K562 (cell line): ENCODE measurements around the gene TEAD3. TPM values are rescaled to one million over a fixed set of nuclear protein-coding genes. Genes with fewer than 3 reads are reported as not detected.

ENCODE experiments used
- BMI1 ChIP-seq: fragments of 150-350 bp; IDR thresholded peaks from 2 replicates; pipeline ENCODE4 v1.6.1; 2014; ENCODE audit warnings: low read length
- CREBBP ChIP-seq: IDR thresholded peaks from one replicate; pipeline ENCODE4 v1.6.1; 2012; ENCODE audit warnings: low read depth, mild to moderate bottlenecking, control low read depth, inconsistent platforms, low read length
- CTBP1 ChIP-seq: fragments of 450-650 bp; IDR thresholded peaks from 2 replicates; pipeline ENCODE4 v1.6.1; 2016; ENCODE audit warnings: borderline replicate concordance
- EP300 ChIP-seq: IDR thresholded peaks from 2 replicates; pipeline ENCODE4 v1.6.1; 2012; ENCODE audit warnings: low read length, improper control_type of control experiment
- HDAC1 ChIP-seq, 2 experiments: fragments of 450-650 bp; IDR thresholded peaks; 2 replicates each; pipeline ENCODE4 v1.6.1; 2016 to 2017; ENCODE audit warnings: inconsistent platforms in 1 of 2, mild to moderate bottlenecking in 1 of 2, moderate library complexity in 1 of 2
- KAT8 ChIP-seq: fragments of 450-650 bp; IDR thresholded peaks from 2 replicates; pipeline ENCODE4 v1.6.1; 2016; ENCODE audit warnings: low read depth, mild to moderate bottlenecking
- MTA3 ChIP-seq: fragments of 450-650 bp; formaldehyde crosslinking; IDR thresholded peaks from 2 replicates; pipeline ENCODE4 v1.6.1; 2017; ENCODE audit warnings: mild to moderate bottlenecking, borderline replicate concordance
- NCOA4 ChIP-seq: fragments of 450-650 bp; IDR thresholded peaks from 2 replicates; pipeline ENCODE4 v1.6.1; 2018; ENCODE audit warnings: mild to moderate bottlenecking; ENCODE audit not compliant: partially characterized antibody
- NONO ChIP-seq, 2 experiments: fragments of 200-400 bp in 1 of 2; fragments of 450-650 bp in 1 of 2; formaldehyde crosslinking in 1 of 2; IDR thresholded peaks; 2 replicates each; pipeline ENCODE4 v1.6.1; 2017; ENCODE audit warnings: low read depth in 2 of 2, mild to moderate bottlenecking in 2 of 2, moderate library complexity in 2 of 2, low read length in 1 of 2
- PML ChIP-seq: IDR thresholded peaks from 2 replicates; pipeline ENCODE4 v1.6.1; 2012; ENCODE audit warnings: low read length, inconsistent platforms
- STAT5B ChIP-seq: fragments of 250-450 bp; sonication (Bioruptor Pico); IDR thresholded peaks from 2 replicates; pipeline ENCODE4 v1.8.0; 2021; ENCODE audit warnings: mild to moderate bottlenecking, inconsistent platforms
- TCFL5 ChIP-seq: fragments of 250-450 bp; sonication (Bioruptor Pico); conservative IDR thresholded peaks from 2 replicates; pipeline ENCODE4 v1.6.1; 2021; ENCODE audit warnings: mild to moderate bottlenecking, moderate library complexity, matching md5 sums
- ZNF311 ChIP-seq: fragments of 250-450 bp; sonication (Bioruptor Pico); IDR thresholded peaks from 2 replicates; pipeline ENCODE4 v1.4.0; 2020; ENCODE audit warnings: mild to moderate bottlenecking, moderate library complexity
- ZNF830 ChIP-seq: fragments of 250-450 bp; sonication (Bioruptor Pico); IDR thresholded peaks from 2 replicates; pipeline ENCODE4 v1.5.0; 2021; ENCODE audit warnings: mild to moderate bottlenecking
- polyA plus RNA-seq, 8 experiments: library from polyadenylated mRNA; depleted of rRNA in 4 of 8; stranded (reverse) in 5 of 8; unstranded in 3 of 8; fragments of >200 nt; fragmentation: Nextera tagmentation in 2 of 8; fragmentation: Illumina TruSeq in 1 of 8; extraction: Ambion mirVana in 2 of 8; extraction: Trizol in 1 of 8; gene quantifications; 2 replicates each; pipeline versions ENCODE4 v1.2.1 to v1.2.3, GENCODE V29; 2011 to 2014; ENCODE audit warnings: inconsistent platforms in 1 of 8, missing spikeins in 1 of 8
- total RNA-seq, 7 experiments: library from RNA; depleted of rRNA in 6 of 7; stranded (reverse); fragments of >200 nt in 6 of 7; fragmentation: Illumina TruSeq in 2 of 7; extraction: Trizol in 2 of 7; gene quantifications; 2 replicates each; pipeline versions ENCODE4 v1.2.1 to v1.2.3, GENCODE V29; 2011 to 2021; ENCODE audit warnings: low replicate concordance in 1 of 7
- TF ChIP-seq, protein P1 (sequence below), 2 experiments: fragments of 450-650 bp in 1 of 2; IDR thresholded peaks; 2 replicates each; pipeline ENCODE4 v1.6.1; 2011 to 2017; ENCODE audit warnings: low read depth in 2 of 2, antibody characterized with exemption in 1 of 2, borderline replicate concordance in 1 of 2, low read length in 1 of 2, mild to moderate bottlenecking in 1 of 2, mixed read lengths in 1 of 2; ENCODE audit not compliant: control insufficient read depth in 1 of 2
- TF ChIP-seq, protein P2 (sequence below): sonication (generic); IDR thresholded peaks from 2 replicates; pipeline ENCODE4 v1.6.1; 2016
- TF ChIP-seq, protein P3 (sequence below), 3 experiments: fragments of 200-800 bp in 1 of 3; sonication (Bioruptor generic) in 1 of 3; sonication (generic) in 1 of 3; formaldehyde crosslinking in 1 of 3; IDR thresholded peaks; 2 replicates each; pipeline versions ENCODE4 v1.6.1 to v1.8.0; 2016 to 2022; ENCODE audit warnings: mild to moderate bottlenecking in 2 of 3, missing compliant biosample characterization in 2 of 3, missing genetic modification characterization in 2 of 3, missing genetic modification reagents in 1 of 3
- TF ChIP-seq, protein P4 (sequence below): IDR thresholded peaks from 2 replicates; pipeline ENCODE4 v1.6.1; 2011; ENCODE audit warnings: borderline replicate concordance, low read depth, mild to moderate bottlenecking, moderate library complexity, low read length; ENCODE audit not compliant: insufficient read depth, poor library complexity, severe bottlenecking
- TF ChIP-seq, protein P5 (sequence below): fragments of 250-450 bp; sonication (Bioruptor Pico); IDR thresholded peaks from 2 replicates; pipeline ENCODE4 v1.8.0; 2022; ENCODE audit warnings: moderate library complexity, mild to moderate bottlenecking, inconsistent platforms

TEAD3 gene
- total and polyA plus RNA-seq, 9 of the 15 experiments (the other 6 are each of a cell fraction or from before 2014, with no cell fraction given) = 0.63 to 13.2 (median 3.3) TPM

DNA sequence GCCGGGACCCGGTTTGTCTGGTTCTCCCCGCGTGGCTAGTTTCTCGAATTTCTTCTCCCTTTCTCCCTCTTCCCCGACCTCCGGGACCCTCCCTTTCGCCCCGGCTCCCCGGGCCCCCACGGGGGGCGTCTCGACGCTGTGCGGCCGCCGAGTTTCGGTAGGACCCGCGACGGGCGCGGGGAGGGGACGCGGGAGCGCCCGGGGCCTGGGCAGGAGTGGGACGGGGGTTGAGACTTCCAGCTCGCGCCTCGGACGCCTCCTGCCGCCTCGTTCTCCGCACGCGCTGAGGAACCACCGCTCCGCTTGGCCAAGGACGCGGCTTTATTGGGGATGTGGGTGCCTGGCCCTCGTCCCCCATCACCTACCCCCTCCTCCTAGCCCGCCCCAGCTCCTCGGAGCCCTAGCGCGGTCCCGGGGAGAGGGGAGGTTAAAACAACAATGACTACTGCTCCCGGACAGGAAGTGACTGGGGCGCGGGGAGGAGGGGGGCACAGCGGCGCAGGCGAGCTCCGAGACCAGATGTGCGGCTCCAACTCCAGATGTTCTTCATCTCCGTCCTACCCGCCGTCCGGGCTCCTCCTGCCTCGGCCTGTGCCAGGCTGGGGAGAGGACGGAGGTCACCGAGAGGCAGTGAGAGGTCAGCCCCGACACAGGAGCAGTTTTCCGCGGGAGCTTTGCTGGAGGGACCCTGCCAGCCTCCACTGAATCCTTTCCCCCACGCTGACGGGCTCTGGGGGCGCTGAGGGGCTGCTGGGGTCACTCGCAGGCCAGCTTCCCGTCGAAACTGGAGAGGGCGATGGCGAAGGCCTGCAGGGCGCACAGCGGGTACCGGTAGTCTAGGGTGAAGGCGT lies 917 bp upstream of the TEAD3 start (continued):
- TF ChIP-seq, protein P1, sequence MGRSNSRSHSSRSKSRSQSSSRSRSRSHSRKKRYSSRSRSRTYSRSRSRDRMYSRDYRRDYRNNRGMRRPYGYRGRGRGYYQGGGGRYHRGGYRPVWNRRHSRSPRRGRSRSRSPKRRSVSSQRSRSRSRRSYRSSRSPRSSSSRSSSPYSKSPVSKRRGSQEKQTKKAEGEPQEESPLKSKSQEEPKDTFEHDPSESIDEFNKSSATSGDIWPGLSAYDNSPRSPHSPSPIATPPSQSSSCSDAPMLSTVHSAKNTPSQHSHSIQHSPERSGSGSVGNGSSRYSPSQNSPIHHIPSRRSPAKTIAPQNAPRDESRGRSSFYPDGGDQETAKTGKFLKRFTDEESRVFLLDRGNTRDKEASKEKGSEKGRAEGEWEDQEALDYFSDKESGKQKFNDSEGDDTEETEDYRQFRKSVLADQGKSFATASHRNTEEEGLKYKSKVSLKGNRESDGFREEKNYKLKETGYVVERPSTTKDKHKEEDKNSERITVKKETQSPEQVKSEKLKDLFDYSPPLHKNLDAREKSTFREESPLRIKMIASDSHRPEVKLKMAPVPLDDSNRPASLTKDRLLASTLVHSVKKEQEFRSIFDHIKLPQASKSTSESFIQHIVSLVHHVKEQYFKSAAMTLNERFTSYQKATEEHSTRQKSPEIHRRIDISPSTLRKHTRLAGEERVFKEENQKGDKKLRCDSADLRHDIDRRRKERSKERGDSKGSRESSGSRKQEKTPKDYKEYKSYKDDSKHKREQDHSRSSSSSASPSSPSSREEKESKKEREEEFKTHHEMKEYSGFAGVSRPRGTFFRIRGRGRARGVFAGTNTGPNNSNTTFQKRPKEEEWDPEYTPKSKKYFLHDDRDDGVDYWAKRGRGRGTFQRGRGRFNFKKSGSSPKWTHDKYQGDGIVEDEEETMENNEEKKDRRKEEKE (IDR thresholded peaks at IDR 0.05; ENCODE audit: borderline replicate concordance in 1 of 2, control insufficient read depth in 1 of 2, low read depth in 2 of 2, low read length in 1 of 2) = no peak
- TF ChIP-seq TCFL5 (CRISPR knock-in tag) (no peak), PML (no peak; the same call in 1 of the 2 replicates), BMI1 (no peak), KAT8 (no peak), MTA3 (0 out of 2 replicates have a peak, but pooled peaks have one; percentile 5), STAT5B (CRISPR knock-in tag) (no peak), NONO (IDR thresholded peaks at IDR 0.05; ENCODE audit: low read depth in 2 of 2, low read length in 1 of 2) (0 out of 4 replicates have a peak, but pooled peaks of 1 of the 2 experiments have one; percentile 9), HDAC1 (IDR thresholded peaks at IDR 0.05) (0 out of 4 replicates have a peak, but pooled peaks of 1 of the 2 experiments have one; percentile 7), CREBBP (no peak), ZNF311 (CRISPR knock-in tag) (no peak), NCOA4 (no peak), ZNF830 (no peak), CTBP1 (peak; percentile 29; the same call in 1 of the 2 replicates), EP300 (no peak)
- TF ChIP-seq, protein P2, sequence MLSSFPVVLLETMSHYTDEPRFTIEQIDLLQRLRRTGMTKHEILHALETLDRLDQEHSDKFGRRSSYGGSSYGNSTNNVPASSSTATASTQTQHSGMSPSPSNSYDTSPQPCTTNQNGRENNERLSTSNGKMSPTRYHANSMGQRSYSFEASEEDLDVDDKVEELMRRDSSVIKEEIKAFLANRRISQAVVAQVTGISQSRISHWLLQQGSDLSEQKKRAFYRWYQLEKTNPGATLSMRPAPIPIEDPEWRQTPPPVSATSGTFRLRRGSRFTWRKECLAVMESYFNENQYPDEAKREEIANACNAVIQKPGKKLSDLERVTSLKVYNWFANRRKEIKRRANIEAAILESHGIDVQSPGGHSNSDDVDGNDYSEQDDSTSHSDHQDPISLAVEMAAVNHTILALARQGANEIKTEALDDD = no peak
- TF ChIP-seq, protein P3, sequence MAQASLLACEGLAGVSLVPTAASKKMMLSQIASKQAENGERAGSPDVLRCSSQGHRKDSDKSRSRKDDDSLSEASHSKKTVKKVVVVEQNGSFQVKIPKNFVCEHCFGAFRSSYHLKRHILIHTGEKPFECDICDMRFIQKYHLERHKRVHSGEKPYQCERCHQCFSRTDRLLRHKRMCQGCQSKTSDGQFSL (CRISPR knock-in tag; IDR thresholded peaks at IDR 0.05) = 0 out of 2 replicates have a peak, but pooled peaks have one; percentile 32
- TF ChIP-seq, protein P3 (tag; IDR thresholded peaks at IDR 0.05) = no peak
- TF ChIP-seq, protein P4, sequence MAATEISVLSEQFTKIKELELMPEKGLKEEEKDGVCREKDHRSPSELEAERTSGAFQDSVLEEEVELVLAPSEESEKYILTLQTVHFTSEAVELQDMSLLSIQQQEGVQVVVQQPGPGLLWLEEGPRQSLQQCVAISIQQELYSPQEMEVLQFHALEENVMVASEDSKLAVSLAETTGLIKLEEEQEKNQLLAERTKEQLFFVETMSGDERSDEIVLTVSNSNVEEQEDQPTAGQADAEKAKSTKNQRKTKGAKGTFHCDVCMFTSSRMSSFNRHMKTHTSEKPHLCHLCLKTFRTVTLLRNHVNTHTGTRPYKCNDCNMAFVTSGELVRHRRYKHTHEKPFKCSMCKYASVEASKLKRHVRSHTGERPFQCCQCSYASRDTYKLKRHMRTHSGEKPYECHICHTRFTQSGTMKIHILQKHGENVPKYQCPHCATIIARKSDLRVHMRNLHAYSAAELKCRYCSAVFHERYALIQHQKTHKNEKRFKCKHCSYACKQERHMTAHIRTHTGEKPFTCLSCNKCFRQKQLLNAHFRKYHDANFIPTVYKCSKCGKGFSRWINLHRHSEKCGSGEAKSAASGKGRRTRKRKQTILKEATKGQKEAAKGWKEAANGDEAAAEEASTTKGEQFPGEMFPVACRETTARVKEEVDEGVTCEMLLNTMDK = no peak
- TF ChIP-seq, protein P5, sequence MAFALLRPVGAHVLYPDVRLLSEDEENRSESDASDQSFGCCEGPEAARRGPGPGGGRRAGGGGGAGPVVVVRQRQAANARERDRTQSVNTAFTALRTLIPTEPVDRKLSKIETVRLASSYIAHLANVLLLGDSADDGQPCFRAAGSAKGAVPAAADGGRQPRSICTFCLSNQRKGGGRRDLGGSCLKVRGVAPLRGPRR (CRISPR knock-in tag) = no peak; the same call in 1 of the 2 replicates
